Mesodermal cell (in vitro differentiated cells): ENCODE data around the gene ZNF341.

Experiments used
- H3K27ac ChIP-seq: 2 replicates; pipeline ENCODE4 v1.7.0; 2013; ENCODE audit warnings: mild to moderate bottlenecking, low read depth, low read length, moderate library complexity; ENCODE audit not compliant: severe bottlenecking
- H3K36me3 ChIP-seq: 2 replicates; pipeline ENCODE4 v1.7.1; 2013; ENCODE audit warnings: mild to moderate bottlenecking, low read length, moderate library complexity; ENCODE audit not compliant: control insufficient read depth, insufficient read depth
- H3K4me1 ChIP-seq: one replicate; pipeline ENCODE4 v1.7.1; 2013; ENCODE audit warnings: mild to moderate bottlenecking, low read length; ENCODE audit not compliant: insufficient read depth, control insufficient read depth, poor library complexity, severe bottlenecking
- H3K4me3 ChIP-seq: 2 replicates; pipeline ENCODE4 v1.7.0; 2013; ENCODE audit warnings: low read length, control low read depth, mild to moderate bottlenecking; ENCODE audit not compliant: insufficient read depth, poor library complexity, severe bottlenecking; ENCODE audit errors: extremely low read depth
- H3K9me3 ChIP-seq: 2 replicates; pipeline ENCODE4 v1.7.1; 2013; ENCODE audit warnings: mild to moderate bottlenecking, low read length, moderate library complexity; ENCODE audit not compliant: control insufficient read depth
- WGBS, 2 experiments: methylation state at CpG; one replicate each; pipeline ENCODE4 v1.1.5; 2013; ENCODE audit warnings: missing lambda C conversion rate in 2 of 2; ENCODE audit not compliant: insufficient coverage in 2 of 2; 5-methylcytosine and 5-hydroxymethylcytosine counted together

Gene ZNF341

GRCh38 chr20:33815671-33816070 is 83.9 kb downstream of the ZNF341 start:
- no peaks in the 10 kb centered on the region for H3K4me1 ChIP-seq
- no CpG with 5 or more reads among the region's 3 CpGs for WGBS, 2 experiments
- H3K27ac ChIP-seq, result no peak overlapping the region
- H3K4me3 ChIP-seq, result no peak overlapping the region
- H3K9me3 ChIP-seq, result no peaks in the 10 kb centered on the region
- H3K36me3 ChIP-seq, result peaks cover 34% of the 10 kb centered on the region

- WGBS, 2 experiments, result no CpG with 5 or more reads among the region's 1 CpG
- no peaks in the 10 kb centered on the region for H3K4me1 ChIP-seq
- no peak overlapping the region for H3K27ac ChIP-seq
- H3K4me3 ChIP-seq, result no peak overlapping the region
- H3K9me3 ChIP-seq, result no peaks in the 10 kb centered on the region
- H3K36me3 ChIP-seq, result peaks cover 34% of the 10 kb centered on the region
These were observed 84.4 kb downstream of the ZNF341 start for GRCh38 chr20:33816191-33816590.

DNA sequence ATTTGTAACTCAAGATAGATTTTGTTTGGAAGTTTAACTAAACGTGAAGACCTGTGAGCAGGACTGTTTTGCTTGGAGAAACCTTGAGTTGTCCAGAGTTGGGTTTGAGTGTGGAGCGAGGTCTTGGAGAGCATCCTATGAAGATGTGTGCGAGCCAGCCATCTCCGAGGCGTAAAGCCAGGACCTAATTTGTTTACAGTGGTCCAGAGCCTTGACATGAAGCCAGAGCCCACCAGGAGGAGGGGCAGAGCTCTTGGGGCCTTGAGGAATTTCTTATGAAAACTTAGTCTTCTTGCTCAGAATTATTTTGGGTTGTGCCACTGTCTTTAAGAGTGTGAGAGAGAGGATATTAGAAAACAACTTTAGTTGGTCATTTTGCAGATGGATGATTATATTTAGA is 85.6 kb downstream of the ZNF341 start:
- no peak overlapping the region for H3K27ac ChIP-seq
- H3K4me3 ChIP-seq, result no peak overlapping the region
- H3K9me3 ChIP-seq, result no peaks in the 10 kb centered on the region
- H3K4me1 ChIP-seq, result no peaks in the 10 kb centered on the region
- 92 to 98% methylated on average over 4 to 5 of the region's 5 CpGs for WGBS, 2 experiments
- peaks cover 36% of the 10 kb centered on the region for H3K36me3 ChIP-seq

GRCh38 chr20:33819456-33819855 is 87.7 kb downstream of the ZNF341 start:
- peaks cover 42% of the 10 kb centered on the region for H3K36me3 ChIP-seq
- no peaks in the 10 kb centered on the region for H3K4me1 ChIP-seq
- no peak overlapping the region for H3K27ac ChIP-seq
- no peak overlapping the region for H3K4me3 ChIP-seq
- no peaks in the 10 kb centered on the region for H3K9me3 ChIP-seq
- WGBS, 2 experiments, result 75% methylated on average over 1 of the region's 1 CpG; no CpG with 5 or more reads in 1 of the 2 experiments

DNA sequence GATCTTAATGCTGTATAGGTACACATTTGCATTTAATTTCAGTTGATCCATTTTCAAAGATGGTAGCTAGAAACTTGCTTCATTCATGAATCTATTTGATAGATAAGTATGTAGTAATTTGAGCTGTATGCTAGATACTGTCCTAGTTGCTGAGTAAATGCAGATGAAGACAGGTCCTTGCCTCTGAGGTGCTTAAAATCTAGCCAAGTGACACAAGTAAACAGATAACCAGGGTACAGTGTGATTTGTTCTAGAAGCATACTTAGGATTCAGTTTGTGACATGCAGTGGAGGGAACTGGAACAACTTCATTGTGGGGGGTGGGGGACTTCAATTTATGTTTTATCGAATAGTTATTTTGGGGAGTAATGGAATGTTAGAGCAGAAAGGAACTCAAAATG is 88.6 kb downstream of the ZNF341 start:
- Histone ChIP-seq H3K4me3 (no peak overlapping the region), H3K27ac (no peak overlapping the region), H3K36me3 (peaks cover 33% of the 10 kb centered on the region), H3K4me1 (peaks cover 4% of the 10 kb centered on the region), H3K9me3 (no peaks in the 10 kb centered on the region)
- 100% methylated on average over 1 of the region's 1 CpG for WGBS, 2 experiments

GRCh38 chr20:33821270-33821836 is 89.6 kb downstream of the ZNF341 start:
- H3K27ac ChIP-seq, result no peak overlapping the region
- no peaks in the 10 kb centered on the region for H3K9me3 ChIP-seq
- H3K36me3 ChIP-seq, result peaks cover 25% of the 10 kb centered on the region
- H3K4me3 ChIP-seq, result no peak overlapping the region
- H3K4me1 ChIP-seq, result peaks cover 12% of the 10 kb centered on the region
- 80% methylated on average over 1 of the region's 4 CpGs; no CpG with 5 or more reads in 1 of the 2 experiments for WGBS, 2 experiments

GRCh38 chr20:33822423-33822822 is 90.6 kb downstream of the ZNF341 start:
- no peak overlapping the region for H3K27ac ChIP-seq
- 94 to 100% methylated on average over 2 to 4 of the region's 5 CpGs for WGBS, 2 experiments
- no peak overlapping the region for H3K4me3 ChIP-seq
- peaks cover 15% of the 10 kb centered on the region for H3K4me1 ChIP-seq
- no peaks in the 10 kb centered on the region for H3K9me3 ChIP-seq
- H3K36me3 ChIP-seq, result peaks cover 25% of the 10 kb centered on the region

GRCh38 chr20:33822991-33823390 is 91.2 kb downstream of the ZNF341 start:
- no peaks in the 10 kb centered on the region for H3K9me3 ChIP-seq
- no peak overlapping the region for H3K27ac ChIP-seq
- 100% methylated on average over 1 of the region's 5 CpGs for WGBS, 2 experiments
- peaks cover 21% of the 10 kb centered on the region for H3K4me1 ChIP-seq
- H3K36me3 ChIP-seq, result peaks cover 25% of the 10 kb centered on the region
- H3K4me3 ChIP-seq, result no peak overlapping the region

DNA sequence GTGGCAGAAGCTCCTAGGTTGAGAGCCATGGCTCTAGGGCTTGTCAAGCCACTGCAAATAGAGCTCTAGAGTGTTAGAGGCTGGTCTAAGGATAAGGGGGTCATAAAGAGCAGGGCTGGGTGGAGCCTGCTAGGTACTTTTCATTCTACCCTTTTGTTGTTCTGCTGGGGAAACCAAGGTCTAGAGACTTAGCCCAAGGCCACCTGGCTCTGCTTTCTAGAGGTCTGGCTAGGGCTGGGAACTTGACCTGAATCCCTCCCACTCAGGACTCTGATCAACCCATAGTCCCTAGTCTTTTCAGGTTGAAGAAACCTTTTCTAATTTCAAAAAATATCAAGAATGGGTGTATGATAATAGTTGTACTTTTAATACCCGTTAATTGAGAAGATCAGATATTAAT is 93.1 kb downstream of the ZNF341 start:
- H3K36me3 ChIP-seq, result peaks cover 13% of the 10 kb centered on the region
- no CpG with 5 or more reads among the region's 1 CpG for WGBS, 2 experiments
- H3K27ac ChIP-seq, result no peak overlapping the region
- peaks cover 27% of the 10 kb centered on the region for H3K4me1 ChIP-seq
- H3K9me3 ChIP-seq, result no peaks in the 10 kb centered on the region
- no peak overlapping the region for H3K4me3 ChIP-seq

DNA sequence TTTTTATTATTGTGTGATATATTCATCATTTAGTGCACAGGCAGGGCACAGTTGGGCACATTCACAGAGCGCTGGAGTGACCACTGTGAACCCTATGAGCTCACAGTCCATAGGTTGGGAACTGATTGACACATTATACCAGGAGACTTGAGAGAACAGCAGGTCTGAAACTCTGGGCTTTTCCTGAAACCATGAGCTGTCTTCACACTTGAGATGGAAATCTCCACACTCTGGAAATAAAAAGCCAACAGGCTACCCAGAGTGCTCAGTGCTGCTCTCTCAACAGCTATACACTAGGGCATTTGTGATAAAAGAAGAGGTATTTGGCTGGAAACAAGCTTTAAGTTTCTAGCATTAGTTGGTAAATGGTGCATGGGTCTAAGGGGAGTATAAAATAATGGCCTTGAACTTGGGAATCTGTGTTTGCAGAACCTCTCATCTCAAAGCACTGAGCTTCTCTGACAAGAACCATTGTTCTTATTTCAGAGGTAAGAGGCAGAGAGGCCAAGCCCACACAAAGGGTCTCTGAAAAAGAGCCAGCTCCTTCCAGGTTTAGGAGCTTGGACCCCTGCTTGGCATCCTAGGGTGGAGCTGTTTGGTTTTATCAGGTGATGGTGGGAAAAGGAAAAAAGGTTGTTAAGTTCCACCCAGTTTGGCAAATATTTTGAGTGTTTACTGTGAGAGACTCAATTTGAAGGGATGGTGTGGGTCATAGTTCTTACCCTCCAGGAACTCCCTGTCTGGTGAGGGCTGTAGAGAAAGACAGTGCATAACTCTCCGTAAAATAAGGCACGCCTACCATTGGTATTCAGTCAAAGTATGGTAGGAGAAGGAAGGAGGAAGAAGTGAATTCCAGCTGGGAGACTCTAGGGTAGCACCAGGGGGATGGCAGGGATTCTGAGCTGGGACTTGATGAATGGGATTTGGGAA is 93.8 kb downstream of the ZNF341 start:
- H3K4me1 ChIP-seq, result peaks cover 27% of the 10 kb centered on the region
- no peak overlapping the region for H3K4me3 ChIP-seq
- H3K9me3 ChIP-seq, result no peaks in the 10 kb centered on the region
- no peak overlapping the region for H3K27ac ChIP-seq
- WGBS, 2 experiments, result 96 to 97% methylated on average over 3 of the region's 3 CpGs
- H3K36me3 ChIP-seq, result peaks cover 13% of the 10 kb centered on the region
